GM19035 (cell line): ENCODE measurements around the gene FAM163B.

Experiments used
- ATAC-seq: cut with Tn5 transposase; IDR thresholded peaks from one replicate; pipeline ENCODE4 v1.9.1; 2021; ENCODE audit not compliant: unreplicated experiment

The FAM163B gene

GRCh38 chr9:133553123-133553522 is 56.1 kb downstream of the FAM163B start:
- ATAC-seq: no peak

- ATAC-seq: no peak
These were observed 57.0 kb downstream of the FAM163B start for GRCh38 chr9:133552236-133552635.

- no peak for ATAC-seq
These were observed 57.7 kb downstream of the FAM163B start for GRCh38 chr9:133551446-133551845.

GRCh38 chr9:133547116-133547515 is 62.1 kb downstream of the FAM163B start:
- ATAC-seq: no peak

GRCh38 chr9:133546287-133546680 is 62.9 kb downstream of the FAM163B start:
- no peak for ATAC-seq

- ATAC-seq: no peak
These were observed 63.5 kb downstream of the FAM163B start for GRCh38 chr9:133545494-133546286.

- ATAC-seq: no peak
These were observed 65.3 kb downstream of the FAM163B start for GRCh38 chr9:133543772-133544467.

- no peak for ATAC-seq
These were observed 67.2 kb downstream of the FAM163B start for GRCh38 chr9:133542002-133542401.

- ATAC-seq: no peak
These were observed 68.5 kb downstream of the FAM163B start for GRCh38 chr9:133540698-133541025.

GRCh38 chr9:133539991-133540697 is 69.0 kb downstream of the FAM163B start:
- ATAC-seq: no peak

GRCh38 chr9:133538851-133539833 is 70.0 kb downstream of the FAM163B start:
- ATAC-seq: no peak

GRCh38 chr9:133538176-133538575 is 71.0 kb downstream of the FAM163B start:
- no peak for ATAC-seq

- no peak for ATAC-seq
These were observed 71.9 kb downstream of the FAM163B start for GRCh38 chr9:133537257-133537656.

GRCh38 chr9:133536536-133536935 is 72.7 kb downstream of the FAM163B start:
- no peak for ATAC-seq

GRCh38 chr9:133536080-133536479 is 73.1 kb downstream of the FAM163B start:
- no peak for ATAC-seq

GRCh38 chr9:133535306-133535877 is 73.8 kb downstream of the FAM163B start:
- ATAC-seq: no peak

- no peak for ATAC-seq
These were observed 74.6 kb downstream of the FAM163B start, which contains the start of gene ADAMTSL2 for GRCh38 chr9:133534346-133535291. TSS of gene ADAMTSL2 (plus strand) at chr9:133534704. CDS start at chr9:133536713, 2,009 bp downstream.

- ATAC-seq: no peak
These were observed 75.3 kb downstream of the FAM163B start for GRCh38 chr9:133533857-133534256.
